Activated CD4-positive, alpha-beta T cell treated with anti-CD3 and anti-CD28 coated beads, Interleukin-10, Interleukin-2, amounts not matched to agents 100 ng/mL and 50 ng/mL, durations not matched to agents 16 hours and 8 hours (primary cell): Measurements from ENCODE around the gene GJA3.
"Not testable (repeated sequence)": the region's sequence is repeated elsewhere in the genome, so short reads cannot be mapped to it uniquely, and the experiment has no call there.

Experiments
- DNase-seq: peaks from one replicate; pipeline ENCODE4 v3.0.0-alpha.2; 2020

The GJA3 gene

DNA sequence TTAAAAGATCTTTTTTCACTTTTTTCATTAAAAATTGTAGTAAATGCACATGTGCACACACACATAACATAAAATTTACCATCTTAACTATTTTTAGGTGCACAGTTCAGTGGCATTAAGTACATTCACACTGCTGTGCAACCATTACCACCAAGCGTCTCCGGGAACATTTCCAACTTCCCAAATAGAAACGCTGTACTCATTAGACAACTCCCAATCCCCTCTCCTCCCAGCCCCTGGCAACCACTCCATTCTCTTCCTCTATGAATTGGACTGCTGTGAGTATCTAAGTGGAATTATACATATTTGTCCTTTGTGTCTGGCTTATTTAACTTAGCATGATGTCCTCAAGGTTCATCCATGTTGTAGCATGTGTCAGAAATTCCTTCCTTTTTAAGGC lies 20.3 kb upstream of the GJA3 start:
- DNase-seq, result no peak

DNA sequence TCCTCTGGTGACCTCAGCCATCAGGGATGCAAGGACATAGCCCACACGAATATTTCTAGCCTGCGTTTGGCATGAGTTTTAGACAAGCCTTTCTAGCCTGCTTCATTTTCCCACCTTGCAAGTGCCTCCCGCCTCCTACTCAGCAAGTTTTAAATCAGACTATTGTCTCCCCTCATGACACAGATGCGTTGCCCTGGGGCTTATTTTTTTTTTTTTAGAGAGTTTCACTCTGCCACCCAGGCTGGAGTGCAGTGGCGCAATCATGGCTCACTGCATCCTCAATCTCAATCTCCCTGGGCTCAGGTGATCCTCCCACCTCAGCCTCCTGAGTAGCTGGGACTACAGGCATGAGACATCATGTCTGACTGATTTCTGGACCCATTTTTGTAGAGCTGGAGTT lies 17.3 kb upstream of the GJA3 start:
- no peak for DNase-seq

DNA sequence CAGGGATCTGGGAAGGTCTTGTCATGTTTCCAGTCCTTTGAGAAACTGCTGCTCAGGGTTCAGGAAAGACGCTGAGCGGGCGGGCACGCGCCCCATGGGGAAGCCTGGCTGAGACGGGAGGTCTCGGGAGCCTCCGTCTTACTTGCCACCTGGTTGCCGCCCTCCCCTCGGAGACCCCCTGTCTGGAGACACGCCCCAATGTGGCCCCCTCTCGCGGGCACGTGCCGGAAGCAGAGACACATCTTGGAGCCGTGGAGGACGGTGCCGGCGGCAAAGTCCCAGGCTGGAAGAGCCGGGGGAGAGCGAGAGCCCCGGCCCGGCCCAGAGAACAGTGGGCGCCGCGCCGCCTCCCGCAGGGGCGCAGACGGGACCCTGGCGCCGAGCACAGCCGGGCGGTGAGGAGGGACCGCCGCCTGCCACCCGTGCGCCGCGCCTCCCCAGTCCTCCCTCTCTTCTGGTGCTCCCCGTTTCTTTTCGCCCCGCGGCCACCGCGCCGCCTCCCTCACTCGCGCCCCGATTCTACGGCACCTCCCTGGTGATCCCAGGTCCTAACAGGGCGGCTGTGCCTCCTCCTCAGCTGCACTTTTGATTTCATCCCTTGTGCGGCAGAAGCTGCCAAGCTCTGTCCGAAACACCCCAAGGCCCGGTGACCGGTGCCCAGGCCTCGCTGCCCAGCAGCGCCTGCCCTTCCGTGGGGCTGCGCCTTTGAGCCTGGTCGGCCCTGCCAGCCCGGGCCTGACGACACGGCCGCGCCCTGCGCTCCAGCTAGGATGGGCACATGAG lies 16.4 kb upstream of the GJA3 start:
- no peak for DNase-seq

DNA sequence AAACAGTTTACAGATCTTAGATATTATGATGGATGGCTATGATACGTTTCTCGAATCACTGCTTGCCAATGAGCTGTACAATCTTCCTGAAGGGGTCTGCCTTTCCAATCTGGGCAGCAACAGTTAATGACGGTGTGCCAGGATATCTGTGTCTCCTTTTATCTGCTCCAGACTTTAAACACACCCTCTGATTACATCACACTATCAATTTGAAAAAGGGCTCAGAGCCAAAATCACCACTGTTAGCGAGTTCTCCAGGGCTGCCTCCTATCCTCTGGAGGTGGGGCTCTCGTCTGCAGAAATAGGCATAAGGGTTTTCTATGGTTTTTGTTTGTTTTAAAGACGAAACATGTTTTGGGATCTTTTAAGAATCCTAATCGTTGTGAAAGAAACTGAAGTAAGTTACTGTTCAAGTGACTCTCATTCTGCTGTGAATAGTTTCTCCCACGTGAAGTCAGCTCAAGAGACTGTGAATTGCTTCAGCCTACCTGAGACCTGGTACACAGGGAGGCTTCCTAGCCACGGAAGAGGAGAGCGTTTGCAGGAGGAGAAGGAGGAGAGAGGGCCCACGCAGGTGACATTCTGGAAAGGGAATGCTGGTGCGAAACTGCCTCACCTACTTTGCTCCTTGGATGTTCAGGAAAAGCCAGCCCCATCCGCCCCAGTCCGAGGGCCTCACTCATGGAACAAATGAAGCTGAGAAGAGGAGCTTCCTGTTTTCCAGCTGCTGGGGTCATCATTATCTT lies 15.2 kb upstream of the GJA3 start:
- DNase-seq, result no peak

DNA sequence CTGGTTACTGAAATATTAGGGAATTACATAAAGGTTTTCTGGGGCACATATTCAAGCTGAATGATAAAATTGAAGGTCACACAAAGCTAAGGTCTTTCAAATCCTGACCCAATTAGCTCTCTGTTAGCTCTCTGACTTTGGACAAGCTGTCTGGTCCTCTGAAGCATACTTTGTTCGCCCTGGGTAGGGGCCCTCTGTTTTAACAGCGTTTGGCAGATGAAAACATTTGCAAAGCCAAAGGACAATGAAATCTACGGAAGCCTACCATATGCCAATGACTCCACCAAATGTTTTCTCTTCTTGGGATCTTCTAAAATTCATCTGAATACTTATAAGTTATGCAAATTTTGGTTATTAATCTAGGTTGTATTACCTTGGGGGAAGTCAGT lies 14.5 kb upstream of the GJA3 start:
- DNase-seq, result no peak

DNA sequence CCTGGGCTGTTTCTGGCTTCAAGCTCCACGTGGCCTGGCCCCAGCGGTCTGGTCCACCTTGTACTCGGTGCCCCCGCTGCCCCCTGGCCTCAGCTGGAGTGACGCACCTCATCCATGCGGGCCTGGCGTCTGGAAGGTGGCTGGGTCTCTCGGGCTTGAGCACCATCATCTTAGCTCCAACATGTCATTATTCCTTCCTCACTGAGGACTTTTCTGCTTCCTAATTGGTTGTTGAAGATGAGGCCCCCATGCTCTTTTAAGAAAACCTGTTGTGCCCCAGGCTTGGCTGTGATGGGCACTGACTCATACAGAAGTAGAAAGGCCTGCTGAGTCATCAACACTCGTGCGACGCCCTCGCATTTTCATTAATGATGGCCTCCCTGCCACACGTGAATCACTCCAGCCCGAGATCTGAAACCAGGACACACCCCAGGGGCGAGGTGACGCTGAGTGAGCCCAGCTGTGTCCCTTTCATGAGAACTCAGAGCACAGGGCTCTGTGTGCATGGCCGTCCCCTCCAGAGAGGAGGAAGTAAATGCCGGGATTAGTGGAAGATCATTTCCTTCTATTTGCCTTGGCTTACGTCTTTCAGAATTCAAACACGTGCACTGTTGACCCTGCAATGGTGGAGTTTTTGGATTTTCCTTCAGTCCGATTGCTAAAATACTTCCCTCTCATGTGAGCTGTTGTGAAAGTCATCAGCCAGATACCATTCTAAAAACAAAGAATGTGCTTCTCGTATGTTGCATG lies 14.0 kb upstream of the GJA3 start:
- DNase-seq, result peak; percentile 86

DNA sequence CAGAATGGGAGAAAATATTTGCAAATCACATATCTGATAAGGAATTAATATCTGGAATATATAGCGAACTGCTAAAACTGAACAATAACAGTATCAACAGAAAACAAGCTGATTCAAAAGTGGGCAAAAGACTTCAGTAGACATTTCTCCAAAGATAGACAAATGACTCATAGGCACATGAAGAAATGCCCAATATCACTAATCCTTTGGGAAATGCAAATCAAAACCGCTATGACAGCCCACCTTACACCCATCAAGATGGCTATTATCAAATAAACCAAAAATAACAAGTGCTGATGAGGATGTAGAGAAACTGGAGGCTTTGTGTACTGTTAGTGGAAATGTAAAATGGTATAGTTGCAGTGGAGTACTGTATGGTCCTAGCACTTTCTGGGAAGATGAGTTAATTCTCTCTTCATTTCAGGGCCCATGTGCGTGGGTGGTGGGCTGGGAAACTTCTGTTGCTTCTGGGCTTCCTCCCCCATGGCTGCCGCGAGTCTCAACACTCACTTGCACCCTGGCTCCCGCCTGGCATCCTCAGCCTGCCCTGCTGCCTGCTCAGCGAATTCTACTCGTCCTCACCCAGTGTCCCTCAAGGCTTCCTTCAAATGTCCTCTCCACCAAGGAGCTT lies 12.4 kb upstream of the GJA3 start:
- DNase-seq, result no peak

DNA sequence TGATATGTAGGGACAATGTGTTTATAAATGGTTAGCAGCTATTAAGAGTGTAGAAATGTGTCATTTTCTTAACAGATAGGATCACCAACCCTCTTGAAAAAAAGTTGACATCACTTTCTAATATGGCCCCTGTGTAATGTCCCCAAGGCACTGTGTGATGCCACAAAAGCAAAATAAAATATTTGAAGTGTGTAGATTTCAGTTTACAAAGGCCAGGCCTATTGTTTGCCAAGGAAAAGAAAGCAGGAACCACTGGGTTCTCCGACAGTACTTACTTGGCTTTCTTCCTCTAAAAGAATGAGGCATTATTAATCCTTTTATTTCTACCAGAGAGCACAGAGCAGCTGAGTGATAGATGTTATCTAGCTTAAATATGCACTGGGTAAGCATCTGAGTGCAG lies 10.5 kb upstream of the GJA3 start:
- DNase-seq, result no peak

DNA sequence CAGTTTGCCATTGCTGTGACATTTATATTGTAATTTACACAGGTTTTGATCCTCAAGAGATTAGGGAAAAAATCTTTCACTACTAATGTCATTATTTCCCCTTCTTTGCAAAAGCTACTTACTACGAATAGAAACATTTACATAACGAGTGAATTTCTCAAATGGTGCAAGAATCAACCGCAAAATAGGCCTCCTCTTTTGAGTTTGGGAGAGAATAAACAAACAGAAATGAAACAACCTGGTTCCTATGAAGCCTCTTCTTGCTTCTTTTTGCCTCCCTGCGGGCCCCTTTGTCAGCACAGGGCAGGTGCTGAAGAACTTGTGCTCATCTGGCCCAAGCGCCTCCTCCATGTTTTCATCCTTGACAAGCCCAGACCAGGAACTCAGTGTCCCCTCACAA lies 10.1 kb upstream of the GJA3 start:
- no peak for DNase-seq

DNA sequence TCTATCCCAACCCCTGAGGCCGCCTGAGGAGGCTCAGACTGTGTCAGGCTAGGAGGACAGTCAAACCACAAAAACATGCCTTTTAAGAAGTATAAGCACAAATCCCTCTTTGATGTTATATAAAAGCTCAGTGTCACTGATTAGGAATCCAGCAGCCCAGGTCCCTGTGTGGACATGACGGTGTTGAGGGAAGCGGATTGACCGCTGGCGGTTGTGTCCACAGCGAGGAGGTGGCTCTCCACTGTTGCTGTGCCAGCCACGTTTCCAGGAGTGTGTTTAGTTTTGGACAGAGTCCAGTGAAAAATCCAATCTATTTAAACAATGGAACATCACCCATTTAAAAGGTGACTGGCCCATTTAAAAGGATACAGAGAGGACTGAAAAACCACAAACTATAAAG lies 7.5 kb upstream of the GJA3 start:
- no peak for DNase-seq

DNA sequence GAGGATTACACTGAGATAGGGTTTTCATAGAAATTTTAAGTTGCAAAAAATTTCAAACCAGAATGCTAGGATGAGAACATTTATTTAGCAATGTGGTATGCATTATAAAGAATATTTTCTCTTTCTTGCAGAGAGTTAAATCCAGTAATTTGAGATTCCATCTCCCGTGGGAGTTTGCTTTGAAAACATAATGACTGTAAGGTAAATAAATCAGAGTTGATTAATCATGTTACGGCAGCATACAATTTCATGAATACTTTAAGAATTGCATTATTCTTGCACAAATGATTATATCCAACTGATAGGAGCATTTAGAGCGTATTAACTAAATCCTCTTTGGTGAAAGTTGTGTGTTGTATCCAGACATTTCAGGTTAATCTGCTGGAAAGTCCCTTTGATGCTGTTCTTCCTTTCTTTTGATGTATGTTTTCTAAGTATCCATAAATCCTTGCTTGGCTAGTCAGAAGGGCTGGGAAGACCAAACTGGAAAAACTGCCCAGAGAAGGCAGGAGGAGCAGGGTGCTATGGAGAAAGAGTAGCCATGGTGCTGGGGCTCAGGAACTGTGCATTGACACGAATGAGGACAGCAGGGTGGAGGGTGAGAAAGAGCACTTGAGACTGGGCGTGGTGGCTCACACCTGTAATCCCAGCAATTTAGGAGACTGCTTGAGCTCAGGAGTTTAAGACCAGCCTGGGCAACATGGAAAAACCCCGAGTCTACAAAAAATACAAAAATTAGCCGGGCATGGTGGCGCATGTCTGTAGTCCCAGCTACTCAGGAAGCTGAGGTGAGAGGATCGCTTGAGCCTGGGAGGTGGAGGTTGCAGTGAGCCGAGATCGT lies 4.8 kb upstream of the GJA3 start:
- DNase-seq, result no peak

DNA sequence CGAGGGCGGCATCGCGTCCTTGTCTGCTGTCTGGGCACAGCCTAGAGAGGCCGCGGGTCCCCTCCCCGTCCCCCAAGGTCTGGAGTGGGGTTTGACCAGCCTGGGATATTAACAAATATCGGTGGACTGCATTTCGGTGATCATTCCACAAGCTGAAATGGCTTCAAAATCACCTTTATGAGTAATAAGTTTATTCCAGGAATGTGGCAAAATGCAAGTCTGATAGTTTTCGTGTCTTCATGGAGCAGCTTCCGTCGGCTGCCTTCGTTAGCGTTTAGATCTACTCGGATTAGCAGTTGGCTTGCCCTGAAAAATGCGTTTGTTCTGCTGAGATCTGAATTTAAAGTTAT lies 1.1 kb upstream of the GJA3 start:
- DNase-seq, result no peak

DNA sequence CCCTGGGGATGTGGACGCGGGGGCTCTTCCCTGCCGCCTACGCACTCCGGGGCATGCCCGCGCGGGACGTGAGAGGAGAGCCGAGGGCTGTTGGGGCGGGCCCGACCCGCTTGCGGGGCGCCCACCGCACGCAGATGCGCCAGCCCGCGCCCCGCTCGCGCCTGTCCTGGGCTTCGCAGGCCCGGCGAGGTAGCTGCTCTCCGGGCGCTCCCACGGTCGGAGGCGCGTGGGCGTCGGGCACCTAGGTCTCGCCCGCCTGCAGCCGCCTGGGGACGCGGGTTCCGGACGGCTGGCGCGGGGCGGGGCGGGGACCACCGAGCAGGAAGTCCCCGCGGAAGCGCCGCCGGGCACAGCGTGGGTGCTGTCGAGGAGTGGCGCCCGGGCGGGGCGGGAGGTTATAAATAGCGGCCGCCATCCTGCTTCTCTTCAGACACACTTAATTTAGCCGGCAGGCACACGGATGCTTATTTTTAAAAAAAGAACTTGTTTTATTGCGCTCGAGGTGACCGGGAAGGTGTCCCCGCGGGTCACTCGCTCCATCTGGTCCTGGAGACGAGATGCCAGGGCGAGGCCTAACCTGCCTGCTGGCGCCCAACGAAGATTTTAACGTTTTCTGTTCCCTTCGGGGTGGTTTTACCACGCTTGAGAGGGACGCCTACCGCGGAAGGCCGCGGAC lies 561 bp upstream of the GJA3 start:
- DNase-seq, result peak; percentile 47

DNA sequence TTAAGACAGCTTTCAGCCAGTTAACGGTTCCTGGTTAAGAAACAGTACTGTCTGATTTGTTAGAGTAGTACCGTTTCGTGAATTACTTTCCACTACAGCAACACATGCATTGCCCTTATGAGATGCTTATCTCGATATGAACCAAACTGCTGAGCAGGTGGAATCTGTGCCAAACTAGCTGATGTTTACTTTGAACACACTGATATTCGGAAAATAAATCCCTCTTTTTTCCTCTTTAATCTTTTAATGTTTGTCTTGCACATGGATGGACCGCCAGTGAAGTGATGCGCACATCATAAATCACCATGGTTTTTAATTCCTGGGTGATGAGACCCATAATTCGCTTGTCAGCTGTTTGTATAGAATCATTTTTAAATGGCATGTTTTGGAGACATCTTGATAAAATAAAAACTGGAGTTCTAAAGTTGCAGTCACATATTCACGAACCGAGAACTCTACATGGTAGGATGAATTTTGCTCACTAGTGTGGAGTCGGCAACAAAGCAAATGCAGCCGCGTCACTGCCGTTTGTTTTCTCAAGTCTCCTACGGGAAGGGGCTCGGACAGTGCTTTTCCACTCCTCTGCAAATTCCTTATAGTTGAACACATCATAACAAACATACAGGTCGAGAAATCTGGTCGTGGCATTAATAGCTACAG lies 1.1 kb downstream of the GJA3 start:
- peak; percentile 30 for DNase-seq

DNA sequence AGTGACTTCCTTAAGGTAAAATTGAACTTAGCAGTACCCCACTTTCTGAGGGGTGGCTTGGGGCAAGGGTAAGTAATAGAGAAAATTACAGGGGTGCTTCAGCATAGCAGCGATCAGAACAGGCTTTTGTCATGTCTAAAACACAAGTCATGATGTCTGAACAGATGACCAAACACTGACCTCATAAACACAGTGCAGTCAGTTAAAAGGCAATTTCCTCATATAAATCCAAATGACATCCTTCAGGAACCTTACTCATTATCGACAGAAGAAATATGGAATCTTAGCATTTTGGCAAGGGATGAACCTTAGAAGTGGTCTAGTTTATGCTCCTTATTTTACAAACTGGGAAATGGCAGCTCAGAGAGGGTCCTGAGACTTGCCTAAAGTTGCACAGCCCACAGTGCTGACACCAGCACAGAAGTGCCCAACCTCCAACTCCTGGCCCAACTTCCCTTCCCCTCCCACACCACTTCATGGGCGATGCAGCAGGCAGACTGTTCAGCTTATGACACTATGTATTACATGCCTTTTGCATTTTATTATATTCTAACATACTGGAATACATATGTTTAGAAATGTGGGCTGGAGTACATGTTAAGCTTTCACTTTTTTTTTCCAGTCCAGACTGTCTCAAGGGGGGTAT lies 3.6 kb downstream of the GJA3 start:
- DNase-seq, result no peak

DNA sequence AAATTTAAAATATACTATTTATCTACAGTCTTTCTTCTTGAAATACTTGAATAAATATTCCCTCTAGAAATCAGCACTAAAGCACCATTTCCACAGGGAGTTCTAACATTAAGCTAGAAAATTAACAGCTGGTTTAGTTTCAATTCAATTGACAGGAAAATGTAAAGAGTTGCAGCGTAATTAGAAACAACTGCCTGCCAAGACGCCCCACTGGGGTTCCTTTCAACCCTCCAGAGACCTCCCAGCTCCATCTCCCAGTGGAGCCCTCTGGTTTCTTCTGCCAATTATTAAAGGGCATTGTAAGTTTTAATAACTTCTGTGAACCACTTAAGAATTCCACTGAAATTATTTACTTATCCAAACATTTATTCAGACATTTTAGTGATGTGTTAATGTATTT lies 4.2 kb downstream of the GJA3 start:
- no peak for DNase-seq

DNA sequence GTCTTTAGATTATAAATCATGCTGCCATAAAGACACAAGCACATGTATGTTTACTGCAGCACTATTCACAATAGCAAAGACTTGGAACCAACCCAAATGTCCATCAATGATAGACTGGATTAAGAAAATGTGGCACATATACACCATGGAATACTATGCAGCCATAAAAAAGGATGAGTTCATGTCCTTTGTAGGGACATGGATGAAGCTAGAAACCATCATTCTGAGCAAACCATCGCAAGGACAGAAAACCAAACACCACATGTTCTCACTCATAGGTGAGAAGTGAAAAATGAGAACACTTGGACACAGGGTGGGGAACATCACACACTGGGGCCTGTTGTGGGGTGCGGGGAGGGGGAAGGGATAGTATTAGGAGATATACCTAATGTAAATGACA lies 7.6 kb downstream of the GJA3 start:
- not testable (repeated sequence) for DNase-seq

DNA sequence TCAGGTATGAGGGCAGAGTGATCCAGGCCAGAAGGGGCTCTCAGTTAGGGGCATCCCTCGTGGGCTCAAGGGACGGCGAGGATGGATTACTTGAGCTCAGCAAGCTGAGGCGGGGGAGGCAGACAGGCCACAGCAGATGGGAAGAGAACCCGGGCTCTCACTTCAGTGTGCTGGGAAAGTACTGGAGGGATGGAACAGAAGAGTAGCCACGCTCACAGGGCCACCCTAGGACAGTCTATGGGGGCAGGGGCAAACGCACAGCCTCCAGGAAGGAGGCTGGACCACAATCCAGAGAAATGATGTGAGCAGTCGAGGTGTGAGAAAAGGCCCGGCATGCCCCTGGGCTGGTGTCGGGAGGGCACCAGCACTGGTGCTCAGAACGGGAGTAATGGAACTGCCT lies 9.2 kb downstream of the GJA3 start:
- no peak for DNase-seq

DNA sequence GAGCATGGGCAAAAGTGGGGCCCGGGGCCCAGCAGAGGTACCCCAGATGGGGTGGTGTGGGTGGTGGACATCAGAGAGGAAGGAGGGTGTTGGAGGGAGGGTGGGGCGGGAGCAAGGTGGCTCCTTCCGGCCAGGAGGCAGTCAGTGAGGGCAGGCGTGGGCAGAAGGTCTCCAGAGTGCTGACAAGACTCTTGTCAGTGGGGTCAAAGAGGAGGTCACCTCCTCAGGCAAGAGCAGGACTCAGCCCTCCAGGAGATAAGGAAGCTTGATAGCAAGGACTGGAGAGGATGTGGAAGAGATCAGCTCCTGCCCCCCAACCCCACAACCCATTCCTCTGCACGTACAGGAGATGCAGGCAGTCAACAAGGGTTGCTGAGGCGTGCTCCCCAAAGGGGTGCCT lies 9.8 kb downstream of the GJA3 start:
- no peak for DNase-seq

DNA sequence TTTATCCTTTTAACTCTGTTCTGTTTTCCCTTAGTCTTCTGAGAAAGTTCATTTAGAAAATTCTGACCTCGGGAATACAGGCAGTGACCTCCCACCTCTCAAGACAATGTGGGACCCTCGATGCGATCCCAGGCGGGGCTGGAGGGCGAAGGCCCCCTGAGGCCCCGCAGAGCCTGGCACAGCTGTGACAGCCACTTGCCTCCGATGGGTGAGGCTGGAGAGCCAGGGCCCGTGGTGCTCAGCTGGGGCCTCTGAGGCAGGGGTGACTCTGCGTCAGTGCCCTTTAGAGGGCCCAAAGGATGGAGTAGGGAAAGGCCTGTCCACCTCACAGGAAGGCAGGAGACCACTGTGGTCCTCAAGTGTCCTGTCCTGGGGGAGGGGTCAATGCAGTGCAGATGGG lies 10.3 kb downstream of the GJA3 start:
- DNase-seq, result no peak

DNA sequence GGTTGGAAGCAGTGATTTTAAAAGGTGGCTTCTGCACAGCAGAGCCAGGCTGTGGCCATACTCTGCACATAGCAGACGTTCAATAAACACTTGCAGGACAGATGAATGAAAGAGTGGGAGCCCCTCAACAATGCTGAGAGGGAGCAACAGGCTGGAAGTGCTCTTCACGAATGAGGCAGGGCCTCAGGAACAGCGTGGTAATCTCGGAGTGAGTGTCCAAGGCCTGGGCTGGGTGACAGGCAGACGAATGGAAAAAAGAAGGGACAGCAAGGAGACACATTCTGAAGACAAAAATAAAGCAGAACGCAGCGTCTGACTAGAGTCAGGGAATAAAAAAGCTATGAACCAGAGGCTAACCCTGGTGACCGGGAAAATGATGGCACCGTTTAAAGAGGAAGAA lies 11.1 kb downstream of the GJA3 start:
- DNase-seq, result no peak
